ENCODE results near the gene PAX4.

PAX4 gene

GRCh38 chr7:127651556-127652332 lies 33.8 kb upstream of the PAX4 start, which contains the start of gene SND1:
TSS of gene SND1 (plus strand) at chr7:127652194. CDS start at chr7:127652374, 180 bp downstream.
- peaks cover 3% of the 10 kb centered on the region for H3K36me3 ChIP-seq (ENCODE audit: control insufficient read depth, low read depth, low read length)
- no peaks in the 10 kb centered on the region for H3K9me3 ChIP-seq (ENCODE audit: control insufficient read depth, low read depth, low read length)
- H3K27me3 ChIP-seq (ENCODE audit: control insufficient read depth, insufficient read depth, low read length) = no peaks in the 10 kb centered on the region
- H3K27ac ChIP-seq (ENCODE audit: low read length) = peak within 1 kb of the TSS; percentile 86
- peak within 1 kb of the TSS; percentile 86 for H3K9ac ChIP-seq (ENCODE audit: low read length)
- peak within 1 kb of the TSS; percentile 97 for H3K4me3 ChIP-seq (ENCODE audit: low read length)
- H3K4me1 ChIP-seq (ENCODE audit: control insufficient read depth, low read depth, low read length) = peaks cover 17% of the 10 kb centered on the region

DNA sequence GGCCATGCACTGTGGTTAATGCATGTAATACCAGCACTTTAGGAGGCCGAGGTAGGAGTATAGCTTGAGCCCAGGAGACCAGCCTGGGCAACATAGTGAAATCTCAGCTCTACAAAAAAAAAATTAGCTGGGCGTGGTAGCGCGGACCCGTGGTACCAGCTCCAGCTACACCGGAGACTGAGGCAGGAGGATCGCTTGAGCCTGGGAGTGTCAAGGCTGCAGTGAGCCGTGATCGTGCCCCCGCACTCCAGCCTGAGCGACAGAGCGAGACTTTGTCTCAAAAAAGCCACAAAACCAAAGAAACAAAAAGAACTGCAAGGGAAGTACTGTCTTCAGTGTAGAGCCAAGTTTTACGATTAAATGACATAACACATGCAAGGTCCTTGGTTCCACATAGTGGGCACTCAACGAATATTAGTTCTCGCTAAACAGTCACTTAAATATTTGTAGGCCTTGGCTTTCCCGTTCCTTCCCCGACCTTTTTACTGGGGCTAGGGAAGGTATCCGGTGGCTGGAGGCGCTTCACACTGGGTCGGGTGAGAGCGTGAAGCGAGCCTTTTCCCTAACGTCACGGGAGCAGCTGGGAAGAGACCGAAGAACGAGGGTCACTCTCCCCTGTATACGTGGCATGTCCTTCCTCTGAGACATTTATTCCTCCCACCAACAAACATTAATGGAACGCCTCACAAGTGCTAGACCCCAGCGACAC lies 33.1 kb upstream of the PAX4 start:
- Histone ChIP-seq H3K27me3 (ENCODE audit: control insufficient read depth, insufficient read depth, low read length) (no peaks in the 10 kb centered on the region), H3K36me3 (ENCODE audit: control insufficient read depth, low read depth, low read length) (peaks cover 3% of the 10 kb centered on the region), H3K4me1 (ENCODE audit: control insufficient read depth, low read depth, low read length) (peaks cover 17% of the 10 kb centered on the region), H3K9ac (ENCODE audit: low read length) (peak overlapping the region; percentile 86), H3K9me3 (ENCODE audit: control insufficient read depth, low read depth, low read length) (no peaks in the 10 kb centered on the region), H3K4me3 (ENCODE audit: low read length) (peak overlapping the region; percentile 97), H3K27ac (ENCODE audit: low read length) (peak overlapping the region; percentile 86)

- Histone ChIP-seq H3K9me3 (ENCODE audit: control insufficient read depth, low read depth, low read length) (no peaks in the 10 kb centered on the region), H3K4me3 (ENCODE audit: low read length) (no peak overlapping the region), H3K27me3 (ENCODE audit: control insufficient read depth, insufficient read depth, low read length) (no peaks in the 10 kb centered on the region), H3K9ac (ENCODE audit: low read length) (no peak overlapping the region), H3K36me3 (ENCODE audit: control insufficient read depth, low read depth, low read length) (no peaks in the 10 kb centered on the region), H3K27ac (ENCODE audit: low read length) (no peak overlapping the region), H3K4me1 (ENCODE audit: control insufficient read depth, low read depth, low read length) (peaks cover 11% of the 10 kb centered on the region)
These were observed 31.0 kb upstream of the PAX4 start for GRCh38 chr7:127648986-127649385.

DNA sequence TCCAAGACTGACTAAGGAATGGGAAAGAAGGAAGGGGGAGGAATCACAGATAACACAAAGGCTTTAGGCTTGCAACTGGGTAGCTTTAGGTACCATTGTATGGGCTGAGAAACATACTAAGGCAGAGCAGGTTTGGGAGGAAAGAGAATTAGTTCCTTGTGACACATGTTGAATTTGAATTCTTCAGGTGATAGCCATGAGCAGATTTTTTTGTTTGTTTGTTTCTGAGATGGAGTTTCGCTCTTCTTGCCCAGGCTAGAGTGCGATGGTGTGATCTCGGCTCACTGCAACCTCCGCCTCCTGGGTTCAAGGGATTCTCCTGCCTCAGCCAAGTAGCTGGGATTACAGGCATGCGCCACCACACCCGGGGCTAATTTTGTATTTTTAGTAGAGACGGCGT lies 29.7 kb upstream of the PAX4 start:
- H3K4me3 ChIP-seq (ENCODE audit: low read length) = no peak overlapping the region

GRCh38 chr7:127644484-127644883 lies 26.5 kb upstream of the PAX4 start:
- Histone ChIP-seq H3K4me3 (ENCODE audit: low read length) (no peak overlapping the region), H3K36me3 (ENCODE audit: control insufficient read depth, low read depth, low read length) (no peaks in the 10 kb centered on the region), H3K27ac (ENCODE audit: low read length) (no peak overlapping the region), H3K9ac (ENCODE audit: low read length) (no peak overlapping the region), H3K4me1 (ENCODE audit: control insufficient read depth, low read depth, low read length) (no peaks in the 10 kb centered on the region), H3K9me3 (ENCODE audit: control insufficient read depth, low read depth, low read length) (no peaks in the 10 kb centered on the region), H3K27me3 (ENCODE audit: control insufficient read depth, insufficient read depth, low read length) (no peaks in the 10 kb centered on the region)

More for the DNA sequence above, 29.7 kb upstream of the PAX4 start:
- Histone ChIP-seq H3K9me3 (ENCODE audit: control insufficient read depth, low read depth, low read length) (no peaks in the 10 kb centered on the region), H3K36me3 (ENCODE audit: control insufficient read depth, low read depth, low read length) (no peaks in the 10 kb centered on the region), H3K27me3 (ENCODE audit: control insufficient read depth, insufficient read depth, low read length) (no peaks in the 10 kb centered on the region), H3K27ac (ENCODE audit: low read length) (no peak overlapping the region), H3K4me1 (ENCODE audit: control insufficient read depth, low read depth, low read length) (peaks cover 5% of the 10 kb centered on the region), H3K9ac (ENCODE audit: low read length) (no peak overlapping the region)

- Histone ChIP-seq H3K27me3 (ENCODE audit: control insufficient read depth, insufficient read depth, low read length) (no peaks in the 10 kb centered on the region), H3K4me3 (ENCODE audit: low read length) (no peak overlapping the region), H3K36me3 (ENCODE audit: control insufficient read depth, low read depth, low read length) (no peaks in the 10 kb centered on the region), H3K4me1 (ENCODE audit: control insufficient read depth, low read depth, low read length) (no peaks in the 10 kb centered on the region), H3K27ac (ENCODE audit: low read length) (no peak overlapping the region), H3K9ac (ENCODE audit: low read length) (no peak overlapping the region), H3K9me3 (ENCODE audit: control insufficient read depth, low read depth, low read length) (no peaks in the 10 kb centered on the region)
These were observed 20.3 kb upstream of the PAX4 start for GRCh38 chr7:127638197-127638596.

DNA sequence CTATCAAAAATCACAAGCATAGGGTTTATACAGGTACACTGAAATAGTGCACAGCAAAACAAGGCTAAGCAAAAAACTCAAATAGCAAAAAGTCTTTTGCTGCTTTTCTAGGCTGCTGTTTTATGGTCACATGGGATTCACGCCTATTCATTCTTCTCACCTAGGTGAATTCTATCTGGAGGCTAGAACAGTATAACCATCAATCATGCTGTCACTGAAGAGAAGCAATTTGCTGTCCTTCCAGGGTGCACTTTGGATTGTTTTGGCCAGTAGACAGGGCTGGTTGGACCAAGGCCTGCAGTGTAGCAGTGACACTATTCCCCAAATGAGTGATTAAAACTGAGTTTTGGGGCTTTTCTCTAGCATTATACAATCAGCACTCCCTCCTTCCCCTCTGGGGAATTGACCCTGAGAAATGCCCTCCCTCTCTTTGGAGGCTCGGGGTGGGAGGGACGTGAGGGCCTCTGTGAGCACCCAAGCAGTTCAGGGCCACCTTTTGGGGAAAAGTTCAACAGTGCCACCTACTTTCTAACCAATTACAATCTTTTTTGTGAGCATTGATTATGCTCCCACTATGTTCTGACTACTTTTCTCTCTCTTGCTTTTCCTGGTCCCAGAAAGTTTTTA lies 17.8 kb upstream of the PAX4 start:
- H3K9ac ChIP-seq (ENCODE audit: low read length) = no peak overlapping the region
- H3K4me1 ChIP-seq (ENCODE audit: control insufficient read depth, low read depth, low read length) = no peaks in the 10 kb centered on the region
- H3K9me3 ChIP-seq (ENCODE audit: control insufficient read depth, low read depth, low read length) = no peaks in the 10 kb centered on the region
- H3K36me3 ChIP-seq (ENCODE audit: control insufficient read depth, low read depth, low read length) = no peaks in the 10 kb centered on the region
- H3K4me3 ChIP-seq (ENCODE audit: low read length) = no peak overlapping the region
- no peak overlapping the region for H3K27ac ChIP-seq (ENCODE audit: low read length)
- no peaks in the 10 kb centered on the region for H3K27me3 ChIP-seq (ENCODE audit: control insufficient read depth, insufficient read depth, low read length)

GRCh38 chr7:127632276-127632910 lies 14.5 kb upstream of the PAX4 start:
- Histone ChIP-seq H3K27me3 (ENCODE audit: control insufficient read depth, insufficient read depth, low read length) (no peaks in the 10 kb centered on the region), H3K9ac (ENCODE audit: low read length) (no peak overlapping the region), H3K27ac (ENCODE audit: low read length) (no peak overlapping the region), H3K4me1 (ENCODE audit: control insufficient read depth, low read depth, low read length) (no peaks in the 10 kb centered on the region), H3K4me3 (ENCODE audit: low read length) (no peak overlapping the region), H3K36me3 (ENCODE audit: control insufficient read depth, low read depth, low read length) (no peaks in the 10 kb centered on the region), H3K9me3 (ENCODE audit: control insufficient read depth, low read depth, low read length) (no peaks in the 10 kb centered on the region)

DNA sequence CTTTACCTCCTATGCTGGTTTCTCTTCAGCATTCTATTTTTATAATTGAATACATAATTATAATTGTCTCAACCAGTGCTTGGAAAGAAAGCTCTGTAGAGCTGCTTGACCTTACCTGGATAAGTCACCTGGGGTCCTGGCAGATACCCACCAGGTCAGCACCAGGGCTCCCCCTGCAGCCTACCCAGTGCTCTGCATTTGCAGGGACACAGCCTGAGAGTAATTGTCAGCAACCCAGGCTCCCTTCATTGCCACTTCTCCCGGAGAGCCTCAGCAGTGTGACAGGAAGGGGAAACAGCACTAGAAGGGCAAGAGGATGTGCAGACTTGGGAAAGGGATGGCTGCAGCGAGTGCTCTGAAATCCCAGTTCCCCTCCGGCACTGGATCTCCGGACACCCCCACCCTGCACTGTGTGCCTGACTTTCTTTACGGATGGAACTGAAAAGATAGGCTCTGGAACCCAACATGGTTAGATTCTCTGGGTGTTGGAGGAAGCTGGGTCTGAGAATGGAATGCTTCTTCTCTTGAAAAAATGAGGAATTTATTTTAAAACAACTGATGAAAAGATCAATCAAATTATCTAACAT lies 11.4 kb upstream of the PAX4 start:
- H3K36me3 ChIP-seq (ENCODE audit: control insufficient read depth, low read depth, low read length) = no peaks in the 10 kb centered on the region
- H3K9ac ChIP-seq (ENCODE audit: low read length) = no peak overlapping the region
- H3K27me3 ChIP-seq (ENCODE audit: control insufficient read depth, insufficient read depth, low read length) = no peaks in the 10 kb centered on the region
- H3K4me3 ChIP-seq (ENCODE audit: low read length) = no peak overlapping the region
- no peak overlapping the region for H3K27ac ChIP-seq (ENCODE audit: low read length)
- no peaks in the 10 kb centered on the region for H3K4me1 ChIP-seq (ENCODE audit: control insufficient read depth, low read depth, low read length)
- H3K9me3 ChIP-seq (ENCODE audit: control insufficient read depth, low read depth, low read length) = no peaks in the 10 kb centered on the region

- Histone ChIP-seq H3K4me1 (ENCODE audit: control insufficient read depth, low read depth, low read length) (no peaks in the 10 kb centered on the region), H3K9ac (ENCODE audit: low read length) (no peak overlapping the region), H3K36me3 (ENCODE audit: control insufficient read depth, low read depth, low read length) (no peaks in the 10 kb centered on the region), H3K9me3 (ENCODE audit: control insufficient read depth, low read depth, low read length) (no peaks in the 10 kb centered on the region), H3K27ac (ENCODE audit: low read length) (no peak overlapping the region), H3K27me3 (ENCODE audit: control insufficient read depth, insufficient read depth, low read length) (no peaks in the 10 kb centered on the region), H3K4me3 (ENCODE audit: low read length) (no peak overlapping the region)
These were observed 10.5 kb upstream of the PAX4 start for GRCh38 chr7:127628445-127628844.

DNA sequence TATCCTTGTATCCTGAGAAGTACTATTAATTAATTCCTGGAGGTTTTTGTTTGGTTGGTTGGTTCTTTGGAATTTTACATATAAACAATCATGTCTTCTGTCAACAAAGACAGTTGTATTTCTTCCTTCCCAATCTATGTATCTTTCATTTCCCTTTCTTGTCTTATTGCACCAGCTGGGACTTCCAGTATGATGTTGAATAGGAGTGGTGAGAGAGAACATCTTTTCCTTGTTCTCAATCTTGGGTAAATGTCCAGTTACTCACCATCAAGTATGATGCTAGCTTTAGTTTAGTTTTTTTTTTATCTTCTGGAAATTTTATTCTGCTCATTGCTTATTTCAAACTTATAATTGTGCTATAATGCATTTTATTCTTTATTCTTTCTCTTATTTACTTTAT lies 7.4 kb upstream of the PAX4 start:
- Histone ChIP-seq H3K27ac (ENCODE audit: low read length) (no peak overlapping the region), H3K27me3 (ENCODE audit: control insufficient read depth, insufficient read depth, low read length) (peaks cover 21% of the 10 kb centered on the region), H3K4me1 (ENCODE audit: control insufficient read depth, low read depth, low read length) (no peaks in the 10 kb centered on the region), H3K9ac (ENCODE audit: low read length) (no peak overlapping the region), H3K4me3 (ENCODE audit: low read length) (no peak overlapping the region), H3K9me3 (ENCODE audit: control insufficient read depth, low read depth, low read length) (no peaks in the 10 kb centered on the region), H3K36me3 (ENCODE audit: control insufficient read depth, low read depth, low read length) (no peaks in the 10 kb centered on the region)
